Measurements from ENCODE around the gene RALA.

Gene RALA

DNA sequence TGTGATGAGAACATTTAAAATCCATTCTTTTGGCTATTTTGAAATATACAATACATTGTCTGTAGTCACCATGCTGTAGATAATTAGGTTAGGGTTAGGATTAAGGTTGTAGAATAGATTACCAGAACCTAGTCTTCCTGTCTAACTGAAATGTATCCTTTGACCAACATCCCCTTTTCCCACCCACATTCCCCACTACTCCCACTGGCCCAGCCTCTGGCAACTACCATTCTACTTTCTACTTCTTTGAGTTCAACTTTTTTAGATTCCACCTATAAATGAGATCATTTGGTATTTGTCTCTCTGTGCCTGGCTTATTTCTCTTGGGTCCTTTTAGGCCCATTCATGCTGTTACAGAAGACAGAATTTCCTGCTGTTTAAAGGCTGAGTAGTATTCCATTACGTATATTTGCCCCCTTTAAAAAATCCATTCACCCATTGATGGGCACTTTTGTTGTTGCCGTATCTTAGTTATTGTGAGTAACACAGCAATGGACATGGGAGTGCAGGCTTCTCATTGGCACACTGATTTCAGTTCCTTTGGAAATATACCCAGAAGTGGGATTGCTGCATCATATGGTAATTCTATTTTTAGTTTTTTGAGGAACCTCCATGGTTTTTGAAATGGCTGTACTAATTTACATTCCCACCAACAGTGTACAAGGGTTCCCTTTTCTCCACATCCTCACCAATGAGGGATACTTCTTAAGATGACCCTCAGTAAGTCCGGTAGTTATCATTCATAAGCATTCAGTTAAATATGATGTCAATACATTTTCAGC is 104.0 kb downstream of the RALA start:
- FAIRE-seq (no peak), DNase-seq (ENCODE audit: insufficient read length, low spot score) (no peak)
- TF ChIP-seq PAX5 (IDR thresholded peaks at IDR 0.05; ENCODE audit: insufficient read depth, low read length, severe bottlenecking) (no peak), POLR2A (IDR thresholded peaks at IDR 0.05; ENCODE audit: low read depth, low read length) (no peak), TAF1 (IDR thresholded peaks at IDR 0.05; ENCODE audit: low read depth, low read length) (no peak)

DNA sequence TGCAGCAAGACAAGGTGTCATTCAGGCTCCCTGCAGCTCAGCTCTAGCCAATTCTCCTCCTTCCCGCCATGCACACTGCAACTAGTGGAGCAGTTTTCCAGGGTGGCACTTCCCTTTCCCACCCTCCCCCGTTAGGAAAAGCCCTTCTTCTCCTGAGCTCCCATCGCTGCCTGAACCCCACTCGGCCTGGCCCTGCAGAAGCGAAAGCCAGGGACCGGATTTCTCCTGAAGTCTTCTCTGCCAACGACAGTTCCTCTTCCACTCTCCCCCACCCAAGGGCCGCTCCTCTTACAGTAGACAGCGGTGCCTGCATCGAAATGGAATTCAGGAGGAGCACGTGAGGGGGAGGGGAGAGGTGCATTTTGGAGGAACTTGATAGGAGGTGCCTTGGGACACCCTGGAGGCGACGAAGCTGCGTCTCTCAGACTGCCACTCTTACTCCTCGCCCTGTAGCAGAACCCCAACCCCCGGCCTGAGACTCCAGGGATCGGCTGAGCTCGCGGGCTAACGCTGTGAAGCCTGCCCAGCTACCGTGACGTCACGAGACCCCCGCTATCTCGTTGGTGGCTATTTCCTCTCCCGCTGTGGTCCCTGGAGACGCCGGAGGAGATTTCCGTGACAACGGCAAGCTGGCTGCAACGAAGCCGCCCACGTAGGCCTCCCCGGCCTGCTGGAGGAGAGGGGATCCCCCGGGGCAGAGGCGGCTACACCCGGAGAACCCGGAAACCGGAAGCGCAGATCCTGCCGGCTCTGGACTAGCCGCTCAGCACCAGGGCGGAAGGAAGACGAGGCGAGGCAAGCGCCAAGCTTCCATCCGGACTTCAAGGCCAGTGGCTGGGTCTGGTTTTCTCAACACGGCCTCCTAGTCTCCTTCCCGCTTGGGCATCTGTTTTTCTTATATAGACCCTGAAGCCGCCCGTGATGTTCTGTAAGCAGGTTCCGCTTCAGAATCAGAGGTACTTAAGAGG is 109.7 kb downstream of the RALA start:
- peak; percentile 93 for TF ChIP-seq POLR2AphosphoS5 (IDR thresholded peaks at IDR 0.05; ENCODE audit: low read depth, low read length)
- TF ChIP-seq TAF1 (IDR thresholded peaks at IDR 0.05; ENCODE audit: low read depth, low read length): peak; percentile 95
- peak; percentile 92 for TF ChIP-seq POLR2A (IDR thresholded peaks at IDR 0.05; ENCODE audit: low read depth, low read length)
- peak; percentile 79; the same call in 1 of the 2 replicates for TF ChIP-seq POU2F2 (IDR thresholded peaks at IDR 0.05; ENCODE audit: low read depth, low read length)
- no peak for TF ChIP-seq PAX5 (IDR thresholded peaks at IDR 0.05; ENCODE audit: insufficient read depth, low read length, severe bottlenecking)
- peak; percentile 58 for TF ChIP-seq SPI1 (IDR thresholded peaks at IDR 0.05; ENCODE audit: low read depth, low read length)
- DNase-seq (ENCODE audit: insufficient read length, low spot score) (peak; percentile 78), FAIRE-seq (peak; percentile 98)

DNA sequence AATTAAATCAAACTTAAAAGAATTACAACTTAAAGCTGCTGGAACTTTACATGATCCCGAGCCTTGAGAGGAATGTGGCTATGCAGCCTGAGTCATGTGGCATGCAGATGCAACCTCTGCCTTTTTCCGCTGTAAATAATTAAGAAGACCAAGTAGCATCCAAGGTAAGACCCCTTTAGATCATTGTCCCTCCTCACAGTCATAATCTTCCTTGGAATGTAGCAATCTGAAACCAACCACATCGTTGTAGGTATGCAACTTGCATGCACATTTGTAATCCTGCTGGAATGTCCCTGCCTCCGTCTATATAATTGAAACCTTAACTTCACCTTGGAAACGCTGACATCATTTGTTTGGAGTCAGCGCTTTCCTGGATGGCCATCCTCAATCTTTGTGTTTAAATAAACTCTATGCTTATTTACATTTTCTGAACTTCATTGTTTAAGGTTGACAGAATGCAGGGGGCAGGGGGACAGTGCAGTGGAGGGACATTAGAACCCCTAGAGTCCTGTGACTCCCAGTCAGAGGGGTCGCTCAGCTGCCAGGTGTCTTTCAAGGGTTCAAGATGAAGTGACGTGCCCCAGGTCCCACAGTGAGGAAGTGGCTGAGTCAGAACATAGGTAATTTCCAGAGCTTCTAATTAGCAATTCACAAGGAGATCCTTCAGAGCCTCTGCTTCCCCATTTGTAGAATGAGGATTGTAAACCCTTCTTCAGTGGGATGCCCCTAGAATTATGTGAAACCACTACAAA is 110.7 kb downstream of the RALA start:
- no peak for TF ChIP-seq PAX5 (IDR thresholded peaks at IDR 0.05; ENCODE audit: insufficient read depth, low read length, severe bottlenecking)
- TF ChIP-seq TAF1 (IDR thresholded peaks at IDR 0.05; ENCODE audit: low read depth, low read length): no peak
- no peak for TF ChIP-seq POLR2AphosphoS5 (IDR thresholded peaks at IDR 0.05; ENCODE audit: low read depth, low read length)
- peak; percentile 19; the same call in 1 of the 2 replicates for TF ChIP-seq POU2F2 (IDR thresholded peaks at IDR 0.05; ENCODE audit: low read depth, low read length)
- TF ChIP-seq POLR2A (IDR thresholded peaks at IDR 0.05; ENCODE audit: low read depth, low read length): no peak
- peak; percentile 83 for TF ChIP-seq SPI1 (IDR thresholded peaks at IDR 0.05; ENCODE audit: low read depth, low read length)
- DNase-seq (ENCODE audit: insufficient read length, low spot score) (no peak), FAIRE-seq (peak; percentile 66)

DNA sequence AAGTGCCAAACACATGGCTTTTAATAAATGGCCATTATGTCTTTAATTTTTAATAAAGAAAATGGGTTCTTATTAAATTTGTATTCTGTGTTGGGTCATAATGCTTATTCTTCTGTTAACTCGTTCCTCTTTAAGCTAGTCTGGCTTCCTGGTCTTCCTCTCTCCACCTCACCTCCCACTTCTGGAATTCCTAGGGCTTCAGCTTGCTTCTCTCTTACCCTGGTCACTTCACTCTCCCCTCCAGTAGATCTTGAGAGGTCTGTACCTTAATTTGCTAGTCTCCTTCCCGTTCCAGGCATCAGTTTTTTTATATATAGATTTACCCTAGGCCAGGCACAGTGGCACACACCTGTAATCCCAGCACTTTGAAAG is 111.2 kb downstream of the RALA start:
- FAIRE-seq (no peak), DNase-seq (ENCODE audit: insufficient read length, low spot score) (no peak)
- TF ChIP-seq SPI1 (IDR thresholded peaks at IDR 0.05; ENCODE audit: low read depth, low read length): no peak
- no peak for TF ChIP-seq PAX5 (IDR thresholded peaks at IDR 0.05; ENCODE audit: insufficient read depth, low read length, severe bottlenecking)
- TF ChIP-seq POLR2A (IDR thresholded peaks at IDR 0.05; ENCODE audit: low read depth, low read length): no peak
- TF ChIP-seq TAF1 (IDR thresholded peaks at IDR 0.05; ENCODE audit: low read depth, low read length): no peak
- no peak for TF ChIP-seq POU2F2 (IDR thresholded peaks at IDR 0.05; ENCODE audit: low read depth, low read length)
- no peak for TF ChIP-seq POLR2AphosphoS5 (IDR thresholded peaks at IDR 0.05; ENCODE audit: low read depth, low read length)

DNA sequence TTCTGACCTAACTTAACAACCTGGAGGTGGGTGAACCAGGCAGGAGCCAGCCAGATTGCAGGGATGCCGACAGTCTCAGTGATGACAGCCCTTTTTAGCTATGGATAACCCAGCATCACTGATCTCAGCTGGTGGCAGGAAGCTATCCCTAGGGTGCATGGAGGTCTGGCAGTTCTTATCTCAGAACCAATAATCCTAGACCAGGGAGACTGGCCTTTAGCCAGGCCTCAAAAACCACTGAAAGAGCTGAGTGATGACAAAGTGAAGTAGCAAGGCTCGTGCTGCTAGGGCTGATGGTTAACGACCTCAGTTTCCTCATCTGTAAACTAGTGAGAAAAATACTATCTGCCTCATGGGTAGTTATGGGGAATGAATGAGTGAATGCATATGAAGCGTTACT is 112.5 kb downstream of the RALA start:
- DNase-seq (ENCODE audit: insufficient read length, low spot score) (no peak), FAIRE-seq (no peak)
- TF ChIP-seq SPI1 (IDR thresholded peaks at IDR 0.05; ENCODE audit: low read depth, low read length) (no peak), POU2F2 (IDR thresholded peaks at IDR 0.05; ENCODE audit: low read depth, low read length) (no peak), TAF1 (IDR thresholded peaks at IDR 0.05; ENCODE audit: low read depth, low read length) (no peak), POLR2AphosphoS5 (IDR thresholded peaks at IDR 0.05; ENCODE audit: low read depth, low read length) (no peak), PAX5 (IDR thresholded peaks at IDR 0.05; ENCODE audit: insufficient read depth, low read length, severe bottlenecking) (no peak), POLR2A (IDR thresholded peaks at IDR 0.05; ENCODE audit: low read depth, low read length) (no peak)

DNA sequence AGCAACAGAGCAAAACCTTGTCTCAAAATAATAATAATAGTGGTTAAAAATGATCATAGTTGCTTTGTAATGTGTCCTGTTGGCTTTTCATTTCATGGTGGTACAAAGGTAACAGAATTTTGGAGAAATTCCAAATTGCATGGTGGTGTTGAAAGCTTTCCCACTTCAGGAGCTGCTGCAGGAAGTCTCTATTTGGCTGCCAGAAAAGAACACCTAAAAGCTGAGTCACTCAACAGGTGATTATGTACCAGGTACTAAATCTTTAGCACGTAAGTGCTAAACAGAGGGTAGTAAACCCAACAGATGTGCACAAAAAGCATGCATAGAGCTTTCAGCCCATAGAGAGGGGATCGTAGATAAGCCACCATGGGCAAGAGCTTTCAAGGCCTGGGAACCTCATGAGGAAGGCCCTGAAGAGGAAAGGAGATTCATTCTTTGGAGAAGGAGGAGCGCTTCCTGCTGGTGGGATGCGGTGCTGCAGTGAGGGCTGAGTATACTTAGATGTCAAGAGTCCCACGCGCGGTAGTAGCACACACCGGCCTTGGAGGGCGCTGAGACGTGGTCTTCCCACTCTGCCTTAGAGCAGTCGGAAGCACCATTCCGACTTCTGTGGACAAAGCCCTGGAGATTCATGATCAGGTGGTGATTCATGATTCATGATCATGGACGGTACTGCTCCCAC is 118.7 kb downstream of the RALA start:
- TF ChIP-seq TAF1 (IDR thresholded peaks at IDR 0.05; ENCODE audit: low read depth, low read length) (no peak), SPI1 (IDR thresholded peaks at IDR 0.05; ENCODE audit: low read depth, low read length) (no peak), PAX5 (IDR thresholded peaks at IDR 0.05; ENCODE audit: insufficient read depth, low read length, severe bottlenecking) (no peak), POLR2A (IDR thresholded peaks at IDR 0.05; ENCODE audit: low read depth, low read length) (no peak), POLR2AphosphoS5 (IDR thresholded peaks at IDR 0.05; ENCODE audit: low read depth, low read length) (no peak), POU2F2 (IDR thresholded peaks at IDR 0.05; ENCODE audit: low read depth, low read length) (no peak)
- FAIRE-seq (no peak), DNase-seq (ENCODE audit: insufficient read length, low spot score) (no peak)

DNA sequence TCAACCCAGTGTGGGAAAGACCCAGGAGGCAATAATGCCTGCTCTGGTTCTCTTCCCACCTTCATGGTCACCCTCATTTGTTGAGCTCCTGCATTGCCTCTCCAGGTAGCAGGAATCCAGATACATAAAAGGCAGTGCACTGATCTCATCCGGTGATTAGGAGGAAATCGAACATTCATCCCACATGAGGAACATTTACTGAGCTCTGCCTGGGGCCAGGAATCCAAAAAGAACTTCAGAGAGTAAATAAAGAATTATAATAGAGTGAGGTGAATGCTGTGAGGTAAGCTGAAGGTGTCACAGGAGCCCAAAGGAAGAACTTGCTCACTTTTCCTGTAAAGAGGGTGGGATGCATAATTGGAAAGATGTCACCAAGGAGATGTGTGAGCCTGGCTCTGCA is 121.2 kb downstream of the RALA start:
- no peak for FAIRE-seq
- TF ChIP-seq POLR2A (IDR thresholded peaks at IDR 0.05; ENCODE audit: low read depth, low read length): no peak
- TF ChIP-seq POLR2AphosphoS5 (IDR thresholded peaks at IDR 0.05; ENCODE audit: low read depth, low read length): no peak
- TF ChIP-seq POU2F2 (IDR thresholded peaks at IDR 0.05; ENCODE audit: low read depth, low read length): no peak
- no peak for TF ChIP-seq SPI1 (IDR thresholded peaks at IDR 0.05; ENCODE audit: low read depth, low read length)
- no peak for TF ChIP-seq PAX5 (IDR thresholded peaks at IDR 0.05; ENCODE audit: insufficient read depth, low read length, severe bottlenecking)
- TF ChIP-seq TAF1 (IDR thresholded peaks at IDR 0.05; ENCODE audit: low read depth, low read length): no peak
- no peak for DNase-seq (ENCODE audit: insufficient read length, low spot score)

DNA sequence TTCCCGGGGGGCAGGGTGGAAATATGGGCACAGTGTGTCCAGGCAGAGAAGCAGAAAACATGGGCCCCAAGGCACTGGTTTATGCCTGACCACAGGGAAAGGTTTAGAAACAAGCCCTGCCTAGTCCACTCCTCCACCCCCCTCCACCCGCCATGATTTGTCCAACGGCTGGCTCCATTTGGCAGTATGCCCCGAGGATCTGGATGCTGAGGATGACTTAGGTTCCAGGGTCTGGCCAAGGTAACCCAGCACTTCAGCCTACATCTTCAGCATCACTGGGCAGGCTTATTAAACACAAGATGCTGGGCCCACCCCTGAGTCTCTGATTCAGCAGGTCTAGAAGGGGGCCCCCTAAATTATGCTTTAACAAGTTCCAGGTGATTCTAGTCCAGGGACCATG is 121.9 kb downstream of the RALA start:
- no peak for DNase-seq (ENCODE audit: insufficient read length, low spot score)
- TF ChIP-seq PAX5 (IDR thresholded peaks at IDR 0.05; ENCODE audit: insufficient read depth, low read length, severe bottlenecking) (no peak), POU2F2 (IDR thresholded peaks at IDR 0.05; ENCODE audit: low read depth, low read length) (no peak), POLR2AphosphoS5 (IDR thresholded peaks at IDR 0.05; ENCODE audit: low read depth, low read length) (no peak), POLR2A (IDR thresholded peaks at IDR 0.05; ENCODE audit: low read depth, low read length) (no peak), TAF1 (IDR thresholded peaks at IDR 0.05; ENCODE audit: low read depth, low read length) (no peak), SPI1 (IDR thresholded peaks at IDR 0.05; ENCODE audit: low read depth, low read length) (no peak)
- FAIRE-seq: no peak
